Neuronal stem cell (in vitro differentiated cells): ENCODE data around the gene DCLK1.

Source experiments
- DNase-seq: peaks from one replicate; pipeline ENCODE4 v3.0.0-alpha.2; 2013; ENCODE audit warnings: low spot score
- H2AFZ ChIP-seq: one replicate; pipeline ENCODE4 v1.6.1; 2013; ENCODE audit warnings: mild to moderate bottlenecking, low read length, inconsistent platforms
- H2AK5ac ChIP-seq: 2 replicates; pipeline ENCODE4 v1.6.1; 2013; ENCODE audit warnings: low read depth, mild to moderate bottlenecking, inconsistent platforms, low read length, moderate library complexity, mixed read lengths
- H2BK120ac ChIP-seq: 2 replicates; pipeline ENCODE4 v1.6.1; 2013; ENCODE audit warnings: low read depth, mild to moderate bottlenecking, inconsistent platforms, low read length, moderate library complexity, mixed read lengths
- H2BK12ac ChIP-seq: one replicate; pipeline ENCODE4 v1.6.1; 2013; ENCODE audit warnings: low read length, inconsistent platforms
- H2BK15ac ChIP-seq: 2 replicates; pipeline ENCODE4 v1.6.1; 2013; ENCODE audit warnings: mild to moderate bottlenecking, low read length, inconsistent platforms, mixed read lengths
- H2BK5ac ChIP-seq: one replicate; pipeline ENCODE4 v1.6.1; 2013; ENCODE audit warnings: inconsistent platforms, mild to moderate bottlenecking, low read length, moderate library complexity
- H3K14ac ChIP-seq: one replicate; pipeline ENCODE4 v1.6.1; 2013; ENCODE audit warnings: low read length, inconsistent platforms
- H3K18ac ChIP-seq: 2 replicates; pipeline ENCODE4 v1.6.1; 2013; ENCODE audit warnings: low read length, inconsistent platforms
- H3K23ac ChIP-seq: 2 replicates; pipeline ENCODE4 v1.6.1; 2013; ENCODE audit warnings: low read depth, mild to moderate bottlenecking, mixed read lengths, low read length, inconsistent platforms; ENCODE audit not compliant: poor library complexity
- H3K27ac ChIP-seq: replicated peaks from 3 replicates; pipeline ENCODE4 v1.5.1; 2013; ENCODE audit warnings: low read length, inconsistent platforms
- H3K27me3 ChIP-seq, 3 experiments: 2 replicates each; pipeline ENCODE4 v1.6.1; 2013; ENCODE audit warnings: low read length in 3 of 3, mild to moderate bottlenecking in 2 of 3, inconsistent platforms in 1 of 3, low read depth in 1 of 3, mixed read lengths in 1 of 3, moderate library complexity in 1 of 3; ENCODE audit not compliant: control insufficient read depth in 3 of 3, insufficient read depth in 3 of 3
- H3K36me3 ChIP-seq, 2 donors: replicated peaks in 1 of 2; 2 replicates each; pipeline ENCODE4 v1.6.1; 2013; ENCODE audit warnings: low read length in 2 of 2; ENCODE audit not compliant: control insufficient read depth in 2 of 2, insufficient read depth in 2 of 2
- H3K4ac ChIP-seq: 2 replicates; pipeline ENCODE4 v1.6.1; 2013; ENCODE audit warnings: inconsistent platforms, mild to moderate bottlenecking, low read length, moderate library complexity
- H3K4me1 ChIP-seq, 2 donors: 1 replicate in 1 of 2; 2 replicates in 1 of 2; pipeline ENCODE4 v1.6.1; 2013; ENCODE audit warnings: low read length in 2 of 2, low read depth in 1 of 2; ENCODE audit not compliant: control insufficient read depth in 2 of 2, insufficient read depth in 1 of 2
- H3K4me2 ChIP-seq: one replicate; pipeline ENCODE4 v1.6.1; 2013; ENCODE audit warnings: mild to moderate bottlenecking, low read length, inconsistent platforms; ENCODE audit not compliant: insufficient read depth, poor library complexity, severe bottlenecking
- H3K4me3 ChIP-seq, 2 donors: 2 replicates each; pipeline ENCODE4 v1.5.1; 2013; ENCODE audit warnings: low read length in 2 of 2, mild to moderate bottlenecking in 2 of 2, inconsistent platforms in 1 of 2, moderate library complexity in 1 of 2
- H3K79me1 ChIP-seq: one replicate; pipeline ENCODE4 v1.6.1; 2013; ENCODE audit warnings: low read depth, mild to moderate bottlenecking, inconsistent platforms, low read length, moderate library complexity
- H3K9ac ChIP-seq: one replicate; pipeline ENCODE4 v1.6.1; 2013; ENCODE audit warnings: mild to moderate bottlenecking, low read depth, low read length, inconsistent platforms; ENCODE audit not compliant: poor library complexity
- H3K9me3 ChIP-seq, 2 donors: replicated peaks in 1 of 2; 2 replicates each; pipeline versions ENCODE3 to v1.6.1; 2013; ENCODE audit warnings: low read length in 2 of 2, mild to moderate bottlenecking in 2 of 2, inconsistent platforms in 1 of 2, low read depth in 1 of 2, mixed read lengths in 1 of 2, moderate library complexity in 1 of 2; ENCODE audit not compliant: control insufficient read depth in 2 of 2, insufficient read depth in 1 of 2
- H4K8ac ChIP-seq: one replicate; pipeline ENCODE4 v1.6.1; 2013; ENCODE audit warnings: low read depth, mild to moderate bottlenecking, inconsistent platforms, low read length, moderate library complexity
- H4K91ac ChIP-seq: one replicate; pipeline ENCODE4 v1.6.1; 2013; ENCODE audit warnings: low read length, low read depth, mild to moderate bottlenecking, inconsistent platforms; ENCODE audit not compliant: poor library complexity
- WGBS, 2 donors: extraction: QIAGEN DNeasy Blood & Tissue Kit; methylation state at CpG; one replicate each; pipeline ENCODE4 v1.1.7; 2013; ENCODE audit warnings: missing lambda C conversion rate in 2 of 2, mixed read lengths in 1 of 2; ENCODE audit not compliant: insufficient read length in 2 of 2, insufficient replicate concordance in 1 of 2; ENCODE audit errors: extremely low coverage in 2 of 2; 5-methylcytosine and 5-hydroxymethylcytosine counted together

Gene DCLK1

DNA sequence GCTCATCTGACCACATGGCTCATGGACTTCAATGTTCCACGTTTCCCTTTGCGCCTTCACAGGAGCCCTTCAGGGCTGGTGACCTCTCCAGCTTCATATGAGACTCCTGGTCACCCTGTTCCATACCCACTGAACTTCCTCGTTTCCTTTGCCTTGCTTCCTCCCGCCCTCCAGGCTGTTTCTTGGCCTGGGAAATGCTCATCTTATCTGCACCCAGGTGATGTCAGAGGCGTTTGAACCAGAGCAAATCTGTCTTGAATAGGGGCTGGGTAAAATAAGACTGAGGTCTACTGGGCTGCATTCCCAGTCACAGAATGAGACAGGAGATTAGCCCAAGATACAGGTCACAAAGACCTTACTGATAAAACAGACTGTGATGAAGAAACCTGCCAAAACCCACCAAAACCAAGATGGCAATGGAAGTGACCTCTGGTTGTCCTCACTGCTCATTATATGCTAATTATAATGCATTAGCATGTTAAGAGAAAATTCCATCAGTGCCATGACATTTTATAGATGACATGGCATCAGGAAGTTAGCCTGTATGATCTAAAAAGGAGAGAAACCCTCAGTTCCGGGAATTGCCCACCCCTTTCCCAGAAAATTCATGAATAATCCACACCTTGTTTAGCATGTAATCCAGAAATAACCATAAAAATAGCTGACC, 102.7 kb downstream of the DCLK1 start:
- Histone ChIP-seq H2BK5ac (no peak overlapping the region), H2AK5ac (no peak overlapping the region), H3K4me1 (peaks cover 2 to 4% of the 10 kb centered on the region in 2 donors), H2BK12ac (no peak overlapping the region), H3K23ac (no peak overlapping the region), H3K18ac (no peak overlapping the region), H3K79me1 (no peaks in the 10 kb centered on the region), H4K91ac (no peak overlapping the region), H4K8ac (no peak overlapping the region), H3K36me3 (no peaks in the 10 kb centered on the region), H2BK15ac (no peak overlapping the region), H3K14ac (no peak overlapping the region), H3K27ac (no peak overlapping the region), H3K4me3 (no peak overlapping the region), H3K9ac (no peak overlapping the region), H3K27me3 (no peaks in the 10 kb centered on the region), H3K4ac (no peak overlapping the region), H2BK120ac (no peak overlapping the region), H3K4me2 (no peak overlapping the region), H2AFZ (no peak overlapping the region), H3K9me3 (peaks cover 1 to 6% of the 10 kb centered on the region in 2 donors)
- no peak for DNase-seq
- no CpG with 5 or more reads among the region's 6 CpGs for WGBS, 2 donors

DNA sequence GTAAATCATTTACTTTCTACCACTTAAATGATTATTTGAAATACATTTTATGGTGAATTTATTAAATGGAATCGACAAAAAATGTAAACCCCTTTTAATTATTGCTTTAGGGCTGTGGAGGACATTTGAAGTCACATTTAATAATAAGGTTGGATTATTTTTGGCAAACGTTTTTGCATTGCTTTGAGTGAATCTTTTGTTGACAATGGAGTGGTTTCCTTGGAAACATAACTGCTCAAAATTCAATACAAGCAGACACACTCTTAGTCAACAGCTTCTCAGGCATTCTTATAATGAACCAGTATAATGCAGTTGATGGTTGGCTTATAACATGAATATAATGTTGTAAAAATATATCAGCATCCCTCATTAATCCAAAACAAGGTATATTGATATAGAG, 104.7 kb downstream of the DCLK1 start:
- peaks cover 1 to 6% of the 10 kb centered on the region in 2 donors for H3K9me3 ChIP-seq
- WGBS, 2 donors, result no CpG with 5 or more reads among the region's 2 CpGs
- H2AFZ ChIP-seq, result no peak overlapping the region
- no peaks in the 10 kb centered on the region for H3K27me3 ChIP-seq
- H3K4me2 ChIP-seq, result no peak overlapping the region
- H3K36me3 ChIP-seq, result no peaks in the 10 kb centered on the region
- no peaks in the 10 kb centered on the region for H3K79me1 ChIP-seq
- no peak overlapping the region for H3K14ac ChIP-seq
- H3K9ac ChIP-seq, result no peak overlapping the region
- no peak overlapping the region for H3K4me3 ChIP-seq
- no peak overlapping the region for H2BK15ac ChIP-seq
- H2AK5ac ChIP-seq, result no peak overlapping the region
- no peak overlapping the region for H3K18ac ChIP-seq
- H3K4ac ChIP-seq, result no peak overlapping the region
- no peak overlapping the region for H4K8ac ChIP-seq
- no peak overlapping the region for H4K91ac ChIP-seq
- no peak overlapping the region for H3K23ac ChIP-seq
- no peak overlapping the region for H2BK5ac ChIP-seq
- no peak overlapping the region for H2BK12ac ChIP-seq
- DNase-seq, result no peak
- H3K4me1 ChIP-seq, result peaks cover 2 to 4% of the 10 kb centered on the region in 2 donors
- H3K27ac ChIP-seq, result no peak overlapping the region
- no peak overlapping the region for H2BK120ac ChIP-seq

DNA sequence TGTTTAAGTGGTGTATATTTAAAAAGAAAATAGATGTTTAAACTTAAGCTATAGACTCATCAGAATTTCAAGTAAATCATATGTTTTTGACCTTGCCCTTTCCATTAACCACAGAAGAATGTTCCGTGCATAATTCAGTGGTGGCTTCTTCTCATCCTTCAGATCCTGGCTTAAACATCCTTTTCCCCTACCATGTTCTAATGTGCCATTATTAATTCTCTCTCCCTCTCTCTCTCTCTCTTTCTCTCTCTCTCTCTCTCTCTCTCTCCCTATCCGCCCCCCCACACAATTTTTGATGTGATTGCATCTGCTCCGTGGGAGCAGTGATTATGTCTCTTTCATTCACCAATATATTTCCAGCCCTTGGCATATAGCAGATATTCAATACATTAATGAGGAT, 116.4 kb downstream of the DCLK1 start:
- Histone ChIP-seq H3K27ac (no peak overlapping the region), H3K4me3 (no peak overlapping the region), H2AK5ac (no peak overlapping the region), H3K23ac (no peak overlapping the region), H3K79me1 (no peaks in the 10 kb centered on the region), H4K91ac (no peak overlapping the region), H4K8ac (no peak overlapping the region), H2BK5ac (no peak overlapping the region), H3K27me3 (no peaks in the 10 kb centered on the region), H3K36me3 (peaks cover 0 to under 1% of the 10 kb centered on the region in 2 donors), H3K14ac (no peak overlapping the region), H2BK12ac (no peak overlapping the region), H2BK15ac (no peak overlapping the region), H2BK120ac (no peak overlapping the region), H2AFZ (no peak overlapping the region), H3K18ac (no peak overlapping the region), H3K4ac (no peak overlapping the region), H3K9ac (no peak overlapping the region), H3K4me2 (no peak overlapping the region), H3K4me1 (no peaks in the 10 kb centered on the region), H3K9me3 (peaks cover 0 to 4% of the 10 kb centered on the region in 2 donors)
- no CpG with 5 or more reads among the region's 3 CpGs for WGBS, 2 donors
- DNase-seq, result no peak

DNA sequence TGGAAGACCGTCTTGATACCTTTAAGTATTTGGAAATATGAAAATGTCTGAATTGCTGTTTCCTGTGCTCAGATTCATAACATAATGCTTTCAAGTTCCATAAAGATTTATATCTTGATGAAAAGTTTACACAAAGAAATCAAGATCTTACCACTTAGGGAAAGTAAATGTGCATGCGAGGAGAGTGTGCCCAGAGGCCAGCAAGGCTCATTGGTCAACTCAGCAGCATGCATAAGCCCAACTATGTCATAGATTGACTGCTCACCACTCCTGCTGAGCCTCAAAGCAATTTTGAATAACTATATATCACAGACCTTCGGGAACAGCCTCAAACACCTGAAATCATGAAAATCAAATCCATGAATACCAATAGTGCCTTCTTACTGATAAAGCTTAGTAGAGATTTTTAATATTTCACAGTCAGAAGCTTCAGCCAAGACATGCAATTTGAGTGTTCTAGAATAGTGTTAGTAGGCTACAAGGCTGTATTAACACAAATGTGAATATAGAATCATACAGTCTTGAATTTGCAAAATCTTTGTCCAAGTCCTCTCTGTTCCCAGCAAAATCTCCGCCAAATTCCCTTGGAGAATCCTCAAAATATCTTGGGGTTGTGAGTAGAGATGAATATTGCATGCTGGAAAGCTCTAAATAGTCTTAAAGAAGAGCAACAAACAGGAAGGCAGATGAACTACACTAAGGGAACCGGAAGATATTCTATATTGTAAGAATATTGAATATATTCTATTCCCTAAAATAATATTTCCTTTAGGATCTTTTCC, 124.1 kb downstream of the DCLK1 start:
- no peak overlapping the region for H2BK15ac ChIP-seq
- no peak overlapping the region for H3K27ac ChIP-seq
- no peak overlapping the region for H3K18ac ChIP-seq
- no peak overlapping the region for H4K8ac ChIP-seq
- no peak overlapping the region for H2AFZ ChIP-seq
- no peak overlapping the region for H2AK5ac ChIP-seq
- H3K79me1 ChIP-seq, result no peaks in the 10 kb centered on the region
- H3K27me3 ChIP-seq, result no peaks in the 10 kb centered on the region
- H3K4me1 ChIP-seq, result no peaks in the 10 kb centered on the region
- H3K9me3 ChIP-seq, result no peaks in the 10 kb centered on the region
- H3K23ac ChIP-seq, result no peak overlapping the region
- H3K36me3 ChIP-seq, result no peaks in the 10 kb centered on the region
- WGBS, 2 donors, result no CpG with 5 or more reads among the region's 5 CpGs
- DNase-seq, result no peak
- H2BK120ac ChIP-seq, result no peak overlapping the region
- H3K14ac ChIP-seq, result no peak overlapping the region
- H2BK12ac ChIP-seq, result no peak overlapping the region
- H3K4ac ChIP-seq, result no peak overlapping the region
- H3K4me3 ChIP-seq, result no peak overlapping the region
- no peak overlapping the region for H4K91ac ChIP-seq
- H2BK5ac ChIP-seq, result no peak overlapping the region
- no peak overlapping the region for H3K9ac ChIP-seq
- no peak overlapping the region for H3K4me2 ChIP-seq
